ENCODE results near the gene TSPAN12. TPM values are rescaled to one million over a fixed set of nuclear protein-coding genes. Genes with fewer than 3 reads are reported as not detected.
A peak's percentile ranks its signal among the peaks of the same experiment; 100 is the strongest.

Gene TSPAN12
- total and polyA plus RNA-seq, 2 of the 8 experiments (the other 6 are each of a cell fraction or from before 2014, with no cell fraction given): 6.1 to 17.9 TPM

DNA sequence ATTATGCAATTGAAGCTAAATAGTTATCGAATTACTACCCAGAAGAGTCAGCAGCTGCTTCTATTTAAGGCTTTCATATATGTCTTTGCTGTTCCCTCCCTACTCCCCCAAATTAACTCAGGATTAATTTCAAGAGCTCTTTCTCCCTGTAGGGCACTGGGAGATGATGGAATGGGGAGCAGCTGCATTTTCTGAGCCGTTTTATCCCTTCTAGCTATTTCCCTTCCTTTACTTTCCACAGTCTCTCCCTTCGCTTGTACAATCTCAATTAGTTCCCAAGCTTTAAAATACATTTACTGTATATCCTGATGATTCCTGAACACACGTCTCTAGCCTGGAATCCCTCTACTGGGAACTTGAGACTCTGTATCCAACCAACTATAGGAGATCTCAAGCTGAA lies 19.8 kb upstream of the TSPAN12 start:
- no peak for FAIRE-seq

More for the DNA sequence above, 19.8 kb upstream of the TSPAN12 start:
- no peaks in the 10 kb centered on the region for H4K20me1 ChIP-seq (replicated peaks in 1 of 2; ENCODE audit: control insufficient read depth in 1 of 2, insufficient read depth in 2 of 2, low read length in 2 of 2)
- no peak overlapping the region for H2AK5ac ChIP-seq (ENCODE audit: low read depth, low read length)
- no peak overlapping the region for H3K14ac ChIP-seq (ENCODE audit: insufficient read length)
- no peak overlapping the region for H4K91ac ChIP-seq (replicated peaks; ENCODE audit: insufficient read length, low read length)
- H3K27me3 ChIP-seq (replicated peaks in 1 of 4; ENCODE audit: control insufficient read depth in 3 of 4, extremely low read depth in 1 of 4, insufficient read depth in 3 of 4, low read length in 3 of 4): no peaks in the 10 kb centered on the region
- H2BK12ac ChIP-seq (ENCODE audit: low read depth, low read length): no peak overlapping the region
- no peak overlapping the region for H2BK15ac ChIP-seq (ENCODE audit: low read length)
- no peak overlapping the region for H2BK20ac ChIP-seq (ENCODE audit: low read length)
- no peak overlapping the region for H3K4ac ChIP-seq (replicated peaks; ENCODE audit: insufficient read length, low read depth, low read length)
- no peak overlapping the region for H3K4me2 ChIP-seq (ENCODE audit: insufficient read depth in 1 of 2, low read depth in 2 of 2, low read length in 2 of 2)
- no peak overlapping the region for H3K4me3 ChIP-seq (ENCODE audit: extremely low read depth in 1 of 4, insufficient read depth in 2 of 4, low read depth in 3 of 4, low read length in 4 of 4)
- no peaks in the 10 kb centered on the region for H3K79me2 ChIP-seq (ENCODE audit: control insufficient read depth in 1 of 2, insufficient read depth in 2 of 2, low read length in 2 of 2)
- ChIA-PET POLR2A (ENCODE audit: partially characterized antibody) (interaction anchor here (1.6 kb wide), 1 partner anchor 73 kb away, joined by 3 read pairs; the partner anchor contains the start of gene ING3), CTCF (ENCODE audit: partially characterized antibody) (interaction anchor here (1.0 to 1.2 kb wide), 2 partner anchors 21 to 71 kb away, joined by 4 to 5 read pairs; no protein-coding TSS in a partner anchor)
- TF ChIP-seq SRF (IDR thresholded peaks at IDR 0.05; ENCODE audit: low read depth, low read length) (no peak), CBX5 (IDR thresholded peaks at IDR 0.05; ENCODE audit: low read depth, low read length) (no peak), KDM1A (IDR thresholded peaks at IDR 0.05; ENCODE audit: borderline replicate concordance, low read length) (no peak), EGR1 (IDR thresholded peaks at IDR 0.05; ENCODE audit: borderline replicate concordance, low read depth, low read length) (no peak), SIN3A (conservative IDR thresholded peaks at IDR 0.05 in 1 of 2, IDR thresholded peaks at IDR 0.05 in 1 of 2; ENCODE audit: low read depth in 1 of 2, low read length in 2 of 2) (no peak), SP2 (IDR thresholded peaks at IDR 0.05; ENCODE audit: low read length) (no peak), ASH2L (IDR thresholded peaks at IDR 0.05; ENCODE audit: low read length) (no peak), POLR2AphosphoS5 (IDR thresholded peaks at IDR 0.05; ENCODE audit: low read depth, low read length) (no peak), BACH1 (IDR thresholded peaks at IDR 0.05; ENCODE audit: low read length) (no peak), RBBP5 (IDR thresholded peaks at IDR 0.05; ENCODE audit: borderline replicate concordance, low read depth, low read length) (no peak), NRF1 (IDR thresholded peaks at IDR 0.05; ENCODE audit: low read depth, low read length) (no peak)
- no peak overlapping the region for H3K56ac ChIP-seq (replicated peaks; ENCODE audit: insufficient read length, low read depth, low read length)
- peak overlapping the region; percentile 92; the same call in 1 of the 2 replicates for H2AFZ ChIP-seq (ENCODE audit: low read length)
- no peak overlapping the region for H3K27ac ChIP-seq (ENCODE audit: low read depth, low read length)
- no peaks in the 10 kb centered on the region; the same call in 1 of the 2 replicates for H3K23me2 ChIP-seq (ENCODE audit: low read depth, low read length)
- no peak overlapping the region for H4K5ac ChIP-seq (ENCODE audit: insufficient read length, low read depth, low read length)
- no peaks in the 10 kb centered on the region for H3K79me1 ChIP-seq (ENCODE audit: low read depth, low read length)
- no peaks in the 10 kb centered on the region for H3K36me3 ChIP-seq (ENCODE audit: control insufficient read depth in 2 of 4, insufficient read depth in 4 of 4, low read length in 3 of 4)
- H3K18ac ChIP-seq (ENCODE audit: extremely low read depth, low read length): no peak overlapping the region
- H3K9me3 ChIP-seq (ENCODE audit: insufficient read depth in 2 of 2, low read depth in 1 of 2, low read length in 1 of 2): no peaks in the 10 kb centered on the region
- peaks cover 0 to 6% (median 0%) of the 10 kb centered on the region in 4 experiments; a peak in 1 of 7 replicates for H3K4me1 ChIP-seq (replicated peaks in 1 of 4; ENCODE audit: control insufficient read depth in 3 of 4, insufficient read depth in 4 of 4, low read length in 3 of 4)
- H2BK120ac ChIP-seq (replicated peaks; ENCODE audit: low read depth, low read length): no peak overlapping the region
- H4K8ac ChIP-seq (ENCODE audit: extremely low read depth, insufficient read depth, low read length): no peak overlapping the region
- no peak for DNase-seq (ENCODE audit: low read depth in 1 of 2, low spot score in 2 of 2)
- no peak overlapping the region for H3K23ac ChIP-seq (ENCODE audit: insufficient read length)
- no peak overlapping the region for H2BK5ac ChIP-seq (ENCODE audit: low read depth, low read length)
- no peak overlapping the region for H3K9ac ChIP-seq (replicated peaks in 1 of 4; ENCODE audit: extremely low read depth in 1 of 4, low read depth in 3 of 4, low read length in 3 of 4)
- WGBS, 2 experiments (ENCODE audit: extremely low coverage in 1 of 2, insufficient coverage in 1 of 2, insufficient read length in 1 of 2, insufficient replicate concordance in 2 of 2, low coverage in 1 of 2, low lambda C conversion rate in 2 of 2, missing lambda C conversion rate in 1 of 2): 81% methylated on average over 4 of the region's 4 CpGs; no CpG with 5 or more reads in 1 of the 2 experiments

All from H1 (cell line).